OCI-LY1 (cell line): ENCODE data around the gene PLA2G1B.
A peak's percentile ranks its signal among the peaks of the same experiment; 100 is the strongest.

ENCODE experiments used
- H2AFZ ChIP-seq: fragments of 200-600 bp; sonication (generic), shearing (Covaris generic); 2 replicates; pipeline ENCODE4 v1.6.0; 2014; ENCODE audit warnings: antibody characterized with exemption, mild to moderate bottlenecking, low read length
- H3F3A ChIP-seq: fragments of 200-600 bp; sonication (generic), shearing (Covaris generic); 2 replicates; pipeline ENCODE4 v1.6.0; 2014; ENCODE audit warnings: mild to moderate bottlenecking, antibody characterized with exemption, low read length, moderate library complexity; ENCODE audit not compliant: insufficient read depth
- H3K27ac ChIP-seq: fragments of 200-600 bp; sonication (generic); 2 replicates; pipeline ENCODE4 v1.5.1; 2014; ENCODE audit warnings: low read length, mixed run types, mild to moderate bottlenecking, low read depth; ENCODE audit not compliant: poor library complexity, severe bottlenecking
- H3K27me3 ChIP-seq: fragments of 200-600 bp; sonication (generic); 2 replicates; pipeline ENCODE4 v1.6.0; 2014; ENCODE audit warnings: antibody characterized with exemption, mild to moderate bottlenecking, low read length, moderate library complexity; ENCODE audit not compliant: insufficient read depth
- H3K36me3 ChIP-seq: fragments of 200-600 bp; sonication (generic); 2 replicates; pipeline ENCODE4 v1.6.1; 2014; ENCODE audit warnings: mild to moderate bottlenecking, antibody characterized with exemption, low read length, moderate library complexity, mixed read lengths; ENCODE audit not compliant: insufficient read depth
- H3K4me1 ChIP-seq: fragments of 200-600 bp; sonication (generic); 2 replicates; pipeline ENCODE4 v1.5.1; 2014; ENCODE audit warnings: mild to moderate bottlenecking, low read length, moderate library complexity; ENCODE audit not compliant: insufficient read depth, severe bottlenecking
- H3K4me2 ChIP-seq: fragments of 200-600 bp; sonication (generic), shearing (Covaris generic); 2 replicates; pipeline ENCODE4 v1.6.1; 2014; ENCODE audit warnings: low read length
- H3K4me3 ChIP-seq: fragments of 200-600 bp; sonication (generic); 2 replicates; pipeline ENCODE4 v1.5.1; 2014; ENCODE audit warnings: low read length, low read depth, mild to moderate bottlenecking, mixed read lengths; ENCODE audit not compliant: poor library complexity, severe bottlenecking
- H3K79me2 ChIP-seq: fragments of 200-600 bp; shearing (Covaris generic); 2 replicates; pipeline ENCODE4 v1.6.1; 2016; ENCODE audit warnings: mixed run types, low read length, mixed read lengths; ENCODE audit not compliant: insufficient read depth
- H3K9ac ChIP-seq: fragments of 200-600 bp; sonication (generic), shearing (Covaris generic); 2 replicates; pipeline ENCODE4 v1.6.1; 2014; ENCODE audit warnings: mild to moderate bottlenecking, low read length, mixed read lengths
- H3K9me2 ChIP-seq: fragments of 200-600 bp; sonication (generic), shearing (Covaris generic); 2 replicates; pipeline ENCODE4 v1.6.1; 2014; ENCODE audit warnings: low read depth, mild to moderate bottlenecking, low read length, mixed read lengths
- H3K9me3 ChIP-seq: fragments of 200-600 bp; shearing (Covaris generic); 2 replicates; pipeline ENCODE4 v1.6.1; 2014; ENCODE audit warnings: low read length, mixed read lengths
- H4K20me1 ChIP-seq: fragments of 200-600 bp; sonication (generic), shearing (Covaris generic); 2 replicates; pipeline ENCODE4 v1.6.0; 2016; ENCODE audit warnings: mild to moderate bottlenecking, low read length; ENCODE audit not compliant: insufficient read depth
- CTCF ChIP-seq: fragments of 200-600 bp; sonication (generic), shearing (Covaris generic); IDR thresholded peaks from 2 replicates; pipeline ENCODE4 v1.5.1; 2017; ENCODE audit warnings: mild to moderate bottlenecking, antibody characterized with exemption, low read length, moderate library complexity, mixed read lengths
- EZH2 ChIP-seq: fragments of 200-600 bp; sonication (generic), shearing (Covaris generic); IDR thresholded peaks from 2 replicates; pipeline ENCODE4 v1.8.0; 2017; ENCODE audit warnings: borderline replicate concordance, mixed run types, mild to moderate bottlenecking, antibody characterized with exemption, low read length, moderate library complexity, mixed read lengths

Gene PLA2G1B

GRCh38 chr12:120357104-120357503 lies 29.5 kb upstream of the PLA2G1B start:
- Histone ChIP-seq H3K9me3 (no peaks in the 10 kb centered on the region), H3K4me3 (no peak overlapping the region), H3K4me1 (no peaks in the 10 kb centered on the region), H3K9ac (no peak overlapping the region), H3K4me2 (no peak overlapping the region), H2AFZ (no peak overlapping the region), H3K36me3 (no peaks in the 10 kb centered on the region), H4K20me1 (no peaks in the 10 kb centered on the region), H3K27me3 (peaks cover 7% of the 10 kb centered on the region; the same call in 1 of the 2 replicates), H3F3A (no peaks in the 10 kb centered on the region), H3K79me2 (no peaks in the 10 kb centered on the region), H3K9me2 (no peaks in the 10 kb centered on the region), H3K27ac (no peak overlapping the region)
- TF ChIP-seq EZH2 (no peak), CTCF (no peak)

GRCh38 chr12:120356567-120357030 lies 29.0 kb upstream of the PLA2G1B start:
- H3K9me3 ChIP-seq, result no peaks in the 10 kb centered on the region
- no peaks in the 10 kb centered on the region for H3F3A ChIP-seq
- no peak overlapping the region for H2AFZ ChIP-seq
- no peaks in the 10 kb centered on the region for H3K4me1 ChIP-seq
- no peaks in the 10 kb centered on the region for H3K9me2 ChIP-seq
- H3K79me2 ChIP-seq, result no peaks in the 10 kb centered on the region
- TF ChIP-seq EZH2, result no peak
- TF ChIP-seq CTCF, result peak; percentile 86
- no peaks in the 10 kb centered on the region for H4K20me1 ChIP-seq
- peaks cover 7% of the 10 kb centered on the region; the same call in 1 of the 2 replicates for H3K27me3 ChIP-seq
- no peak overlapping the region for H3K27ac ChIP-seq
- H3K36me3 ChIP-seq, result no peaks in the 10 kb centered on the region
- H3K9ac ChIP-seq, result no peak overlapping the region
- H3K4me3 ChIP-seq, result no peak overlapping the region
- no peak overlapping the region for H3K4me2 ChIP-seq

- Histone ChIP-seq H4K20me1 (no peaks in the 10 kb centered on the region), H3K9me3 (no peaks in the 10 kb centered on the region), H3F3A (no peaks in the 10 kb centered on the region), H3K27ac (no peak overlapping the region), H3K27me3 (no peaks in the 10 kb centered on the region), H3K4me1 (no peaks in the 10 kb centered on the region), H3K4me2 (no peak overlapping the region), H3K79me2 (no peaks in the 10 kb centered on the region), H3K9ac (no peak overlapping the region), H3K9me2 (no peaks in the 10 kb centered on the region), H2AFZ (no peak overlapping the region), H3K36me3 (no peaks in the 10 kb centered on the region), H3K4me3 (no peak overlapping the region)
- no peak for TF ChIP-seq CTCF
- TF ChIP-seq EZH2, result no peak
Measured at GRCh38 chr12:120353556-120354317, 26.2 kb upstream of the PLA2G1B start.
